WTC11 (cell line): ENCODE results near the gene TRAPPC8. TPM values are rescaled to one million over a fixed set of nuclear protein-coding genes. Genes with fewer than 3 reads are reported as not detected.

ENCODE experiments used
- ATAC-seq: fragments of 200-7000 bp; cut with Tn5 transposase; 2 replicates; pipeline ENCODE4 v1.10.0; 2021; ENCODE audit warnings: mild to moderate bottlenecking, moderate library complexity
- CTCF ChIA-PET: fragments of 300-600 bp; sonication (Branson Sonifier 250); formaldehyde crosslinking; loops from one replicate; lab custom pipeline; 2021; ENCODE audit warnings: antibody characterized with exemption; lab: Charles Lee
- POLR2A ChIA-PET: fragments of 350-600 bp; sonication (Branson Sonifier 250); formaldehyde crosslinking; loops from one replicate; lab custom pipeline; 2021; ENCODE audit warnings: antibody characterized with exemption; lab: Charles Lee
- DNase-seq: peaks from one replicate; pipeline ENCODE4 v3.0.0; 2021; ENCODE audit warnings: low spot score
- H3K27ac Mint-ChIP-seq: 2 replicates; pipeline ENCODE4 v1.8.0; 2021; ENCODE audit warnings: mixed read lengths
- H3K27me3 Mint-ChIP-seq: 2 replicates; pipeline ENCODE4 v1.8.0; 2021; ENCODE audit warnings: low read depth, mild to moderate bottlenecking, moderate library complexity, mixed read lengths
- H3K36me3 Mint-ChIP-seq: 2 replicates; pipeline ENCODE4 v1.8.0; 2021; ENCODE audit warnings: mixed read lengths
- H3K4me1 Mint-ChIP-seq: 2 replicates; pipeline ENCODE4 v1.8.0; 2022; ENCODE audit warnings: mixed read lengths
- H3K4me3 Mint-ChIP-seq: 2 replicates; pipeline ENCODE4 v1.8.0; 2021; ENCODE audit warnings: mild to moderate bottlenecking, moderate library complexity, mixed read lengths
- H3K9me3 Mint-ChIP-seq: 2 replicates; pipeline ENCODE4 v1.8.0; 2021; ENCODE audit warnings: mixed read lengths
- ATF6 ChIP-seq: sonication (generic); formaldehyde crosslinking; IDR thresholded peaks from 2 replicates; pipeline ENCODE4 v1.8.1; 2023; ENCODE audit warnings: mild to moderate bottlenecking, missing genetic modification reagents
- E2F4 ChIP-seq: sonication (generic); formaldehyde crosslinking; IDR thresholded peaks from 2 replicates; pipeline ENCODE4 v1.8.1; 2022; ENCODE audit warnings: low read depth, mild to moderate bottlenecking, moderate library complexity, missing genetic modification reagents, borderline replicate concordance
- EMX1 ChIP-seq: fragments of 250-450 bp; sonication (Bioruptor Pico); IDR thresholded peaks from 2 replicates; pipeline ENCODE4 v1.8.0; 2021; ENCODE audit warnings: mild to moderate bottlenecking
- ESRRA ChIP-seq: sonication (generic); formaldehyde crosslinking; IDR thresholded peaks from 2 replicates; pipeline ENCODE4 v1.8.1; 2022; ENCODE audit warnings: mild to moderate bottlenecking, missing genetic modification reagents, borderline replicate concordance
- GRHL2 ChIP-seq: fragments of 250-450 bp; sonication (Bioruptor Pico); IDR thresholded peaks from 2 replicates; pipeline ENCODE4 v1.8.0; 2022; ENCODE audit warnings: mild to moderate bottlenecking, moderate library complexity; ENCODE audit not compliant: insufficient replicate concordance, severe bottlenecking
- IRF2 ChIP-seq: sonication (generic); formaldehyde crosslinking; IDR thresholded peaks from 2 replicates; pipeline ENCODE4 v1.8.0; 2022; ENCODE audit warnings: low read depth, missing genetic modification reagents, borderline replicate concordance
- JUN ChIP-seq: sonication (generic); formaldehyde crosslinking; IDR thresholded peaks from 2 replicates; pipeline ENCODE4 v1.8.0; 2023; ENCODE audit warnings: mild to moderate bottlenecking, missing genetic modification reagents
- MXD4 ChIP-seq: fragments of 250-450 bp; sonication (Bioruptor Pico); IDR thresholded peaks from 2 replicates; pipeline ENCODE4 v1.8.0; 2021; ENCODE audit warnings: mild to moderate bottlenecking, moderate library complexity, borderline replicate concordance
- RORB ChIP-seq: fragments of 250-450 bp; sonication (Bioruptor Pico); IDR thresholded peaks from 2 replicates; pipeline ENCODE4 v1.9.0; 2021; ENCODE audit warnings: mild to moderate bottlenecking
- SP1 ChIP-seq: sonication (generic); formaldehyde crosslinking; conservative IDR thresholded peaks from 2 replicates; pipeline ENCODE4 v1.8.1; 2022; ENCODE audit warnings: missing genetic modification reagents
- USF1 ChIP-seq: sonication (generic); formaldehyde crosslinking; IDR thresholded peaks from 2 replicates; pipeline ENCODE4 v1.8.0; 2022; ENCODE audit warnings: mild to moderate bottlenecking, missing genetic modification reagents
- ZNF121 ChIP-seq: sonication (generic); formaldehyde crosslinking; IDR thresholded peaks from 2 replicates; pipeline ENCODE4 v1.8.0; 2023; ENCODE audit warnings: missing genetic modification reagents
- ZNF219 ChIP-seq: sonication (generic); formaldehyde crosslinking; IDR thresholded peaks from 2 replicates; pipeline ENCODE4 v1.8.0; 2023; ENCODE audit warnings: missing genetic modification reagents, mild to moderate bottlenecking, borderline replicate concordance
- ZNF396 ChIP-seq: fragments of 250-450 bp; sonication (Bioruptor Pico); IDR thresholded peaks from 2 replicates; pipeline ENCODE4 v1.8.0; 2021; ENCODE audit warnings: mild to moderate bottlenecking, moderate library complexity, borderline replicate concordance
- ZNF416 ChIP-seq: fragments of 250-450 bp; sonication (Bioruptor Pico); IDR thresholded peaks from 2 replicates; pipeline ENCODE4 v1.9.0; 2021; ENCODE audit warnings: mild to moderate bottlenecking, inconsistent platforms
- ZNF423 ChIP-seq: fragments of 250-450 bp; sonication (Bioruptor Pico); IDR thresholded peaks from 2 replicates; pipeline ENCODE4 v2.1.2; 2022; ENCODE audit warnings: mild to moderate bottlenecking, moderate library complexity
- ZNF671 ChIP-seq: fragments of 250-450 bp; sonication (Bioruptor Pico); IDR thresholded peaks from 2 replicates; pipeline ENCODE4 v1.8.0; 2021; ENCODE audit warnings: mild to moderate bottlenecking
- total RNA-seq: library from RNA; stranded (reverse); gene quantifications from 3 replicates; pipeline ENCODE4 v1.2.3, GENCODE V29; 2021
- TF ChIP-seq, protein P1 (sequence below): sonication (generic); formaldehyde crosslinking; conservative IDR thresholded peaks from 2 replicates; pipeline ENCODE4 v1.8.1; 2023; ENCODE audit warnings: mild to moderate bottlenecking, low read depth, missing genetic modification reagents, moderate library complexity
- TF ChIP-seq, protein P2 (sequence below): sonication (generic); formaldehyde crosslinking; IDR thresholded peaks from 2 replicates; pipeline ENCODE4 v1.8.0; 2023; ENCODE audit warnings: missing genetic modification reagents
- TF ChIP-seq, protein P3 (sequence below): sonication (generic); formaldehyde crosslinking; IDR thresholded peaks from 2 replicates; pipeline ENCODE4 v1.8.1; 2023; ENCODE audit warnings: mild to moderate bottlenecking, moderate library complexity, missing genetic modification reagents
- TF ChIP-seq, protein P4 (sequence below): fragments of 250-450 bp; sonication (Bioruptor Pico); IDR thresholded peaks from 2 replicates; pipeline ENCODE4 v1.9.0; 2021; ENCODE audit warnings: mild to moderate bottlenecking

The TRAPPC8 gene
- total RNA-seq, 1 experiment from 2014 or later = 56.3 TPM

DNA sequence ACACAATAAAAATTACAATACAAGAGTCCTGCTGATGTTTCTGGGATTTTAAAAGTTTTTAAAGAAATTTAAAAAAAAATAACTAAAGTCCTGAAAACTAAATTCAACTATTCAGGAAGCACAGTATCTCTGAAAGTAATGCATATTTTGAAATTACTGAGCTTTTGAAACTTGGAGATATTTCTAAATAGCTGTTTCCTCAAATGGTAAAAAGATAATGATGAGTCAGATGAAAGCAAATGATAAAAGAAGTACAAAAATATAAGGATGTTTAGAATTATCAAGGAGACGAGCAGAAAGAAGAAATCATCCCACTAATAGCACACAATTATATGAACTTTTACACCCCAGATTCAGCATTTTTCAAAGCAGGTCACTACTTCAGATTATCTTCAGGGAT lies 92.1 kb downstream of the TRAPPC8 start (continued):
- TF ChIP-seq SP1 (CRISPR knock-in tag) (no peak), ATF6 (CRISPR knock-in tag) (no peak), GRHL2 (no peak)
- TF ChIP-seq, protein P1, sequence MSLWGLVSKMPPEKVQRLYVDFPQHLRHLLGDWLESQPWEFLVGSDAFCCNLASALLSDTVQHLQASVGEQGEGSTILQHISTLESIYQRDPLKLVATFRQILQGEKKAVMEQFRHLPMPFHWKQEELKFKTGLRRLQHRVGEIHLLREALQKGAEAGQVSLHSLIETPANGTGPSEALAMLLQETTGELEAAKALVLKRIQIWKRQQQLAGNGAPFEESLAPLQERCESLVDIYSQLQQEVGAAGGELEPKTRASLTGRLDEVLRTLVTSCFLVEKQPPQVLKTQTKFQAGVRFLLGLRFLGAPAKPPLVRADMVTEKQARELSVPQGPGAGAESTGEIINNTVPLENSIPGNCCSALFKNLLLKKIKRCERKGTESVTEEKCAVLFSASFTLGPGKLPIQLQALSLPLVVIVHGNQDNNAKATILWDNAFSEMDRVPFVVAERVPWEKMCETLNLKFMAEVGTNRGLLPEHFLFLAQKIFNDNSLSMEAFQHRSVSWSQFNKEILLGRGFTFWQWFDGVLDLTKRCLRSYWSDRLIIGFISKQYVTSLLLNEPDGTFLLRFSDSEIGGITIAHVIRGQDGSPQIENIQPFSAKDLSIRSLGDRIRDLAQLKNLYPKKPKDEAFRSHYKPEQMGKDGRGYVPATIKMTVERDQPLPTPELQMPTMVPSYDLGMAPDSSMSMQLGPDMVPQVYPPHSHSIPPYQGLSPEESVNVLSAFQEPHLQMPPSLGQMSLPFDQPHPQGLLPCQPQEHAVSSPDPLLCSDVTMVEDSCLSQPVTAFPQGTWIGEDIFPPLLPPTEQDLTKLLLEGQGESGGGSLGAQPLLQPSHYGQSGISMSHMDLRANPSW (CRISPR knock-in tag) = no peak
- TF ChIP-seq, protein P2, sequence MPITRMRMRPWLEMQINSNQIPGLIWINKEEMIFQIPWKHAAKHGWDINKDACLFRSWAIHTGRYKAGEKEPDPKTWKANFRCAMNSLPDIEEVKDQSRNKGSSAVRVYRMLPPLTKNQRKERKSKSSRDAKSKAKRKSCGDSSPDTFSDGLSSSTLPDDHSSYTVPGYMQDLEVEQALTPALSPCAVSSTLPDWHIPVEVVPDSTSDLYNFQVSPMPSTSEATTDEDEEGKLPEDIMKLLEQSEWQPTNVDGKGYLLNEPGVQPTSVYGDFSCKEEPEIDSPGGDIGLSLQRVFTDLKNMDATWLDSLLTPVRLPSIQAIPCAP (CRISPR knock-in tag) = no peak

DNA sequence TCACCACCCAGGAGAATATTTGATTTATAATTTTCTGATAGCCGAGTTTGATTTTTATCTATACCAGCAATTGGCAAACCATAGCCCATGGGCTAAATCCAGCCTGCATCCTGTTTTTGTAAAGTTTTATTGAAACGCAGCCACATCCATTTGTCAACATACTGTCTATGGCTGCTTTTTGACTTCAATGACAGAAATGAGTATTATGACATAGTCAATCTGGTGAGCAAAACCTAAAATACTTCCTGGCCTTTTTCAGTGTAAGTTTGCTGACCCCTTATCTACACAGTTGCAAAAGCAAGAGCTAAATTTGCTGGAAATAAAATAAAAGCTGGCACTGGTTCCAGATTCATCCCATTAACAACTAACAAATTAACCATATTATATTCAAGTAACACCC lies 102.4 kb downstream of the TRAPPC8 start:
- Mint-ChIP-seq H3K36me3 (peaks cover 49% of the 10 kb centered on the region), H3K4me1 (no peaks in the 10 kb centered on the region), H3K27ac (no peak overlapping the region), H3K9me3 (peaks cover 5% of the 10 kb centered on the region; the same call in 1 of the 2 replicates), H3K4me3 (no peak overlapping the region), H3K27me3 (no peaks in the 10 kb centered on the region)
- ChIA-PET CTCF (no interaction called here), POLR2A (no interaction called here)
- TF ChIP-seq, protein P3, sequence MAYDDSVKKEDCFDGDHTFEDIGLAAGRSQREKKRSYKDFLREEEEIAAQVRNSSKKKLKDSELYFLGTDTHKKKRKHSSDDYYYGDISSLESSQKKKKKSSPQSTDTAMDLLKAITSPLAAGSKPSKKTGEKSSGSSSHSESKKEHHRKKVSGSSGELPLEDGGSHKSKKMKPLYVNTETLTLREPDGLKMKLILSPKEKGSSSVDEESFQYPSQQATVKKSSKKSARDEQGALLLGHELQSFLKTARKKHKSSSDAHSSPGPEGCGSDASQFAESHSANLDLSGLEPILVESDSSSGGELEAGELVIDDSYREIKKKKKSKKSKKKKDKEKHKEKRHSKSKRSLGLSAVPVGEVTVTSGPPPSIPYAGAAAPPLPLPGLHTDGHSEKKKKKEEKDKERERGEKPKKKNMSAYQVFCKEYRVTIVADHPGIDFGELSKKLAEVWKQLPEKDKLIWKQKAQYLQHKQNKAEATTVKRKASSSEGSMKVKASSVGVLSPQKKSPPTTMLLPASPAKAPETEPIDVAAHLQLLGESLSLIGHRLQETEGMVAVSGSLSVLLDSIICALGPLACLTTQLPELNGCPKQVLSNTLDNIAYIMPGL (CRISPR knock-in tag) = no peak
- TF ChIP-seq USF1 (CRISPR knock-in tag) (no peak), MXD4 (CRISPR knock-in tag) (no peak), ZNF416 (CRISPR knock-in tag) (no peak), EMX1 (no peak), RORB (CRISPR knock-in tag) (no peak), ZNF219 (CRISPR knock-in tag) (no peak), ZNF121 (CRISPR knock-in tag) (no peak), ZNF671 (CRISPR knock-in tag) (no peak), JUN (CRISPR knock-in tag) (no peak), IRF2 (CRISPR knock-in tag) (no peak), ZNF396 (CRISPR knock-in tag) (no peak), ZNF423 (no peak), ESRRA (CRISPR knock-in tag) (no peak), SP1 (CRISPR knock-in tag) (no peak), E2F4 (CRISPR knock-in tag) (no peak)
- TF ChIP-seq, protein P4, sequence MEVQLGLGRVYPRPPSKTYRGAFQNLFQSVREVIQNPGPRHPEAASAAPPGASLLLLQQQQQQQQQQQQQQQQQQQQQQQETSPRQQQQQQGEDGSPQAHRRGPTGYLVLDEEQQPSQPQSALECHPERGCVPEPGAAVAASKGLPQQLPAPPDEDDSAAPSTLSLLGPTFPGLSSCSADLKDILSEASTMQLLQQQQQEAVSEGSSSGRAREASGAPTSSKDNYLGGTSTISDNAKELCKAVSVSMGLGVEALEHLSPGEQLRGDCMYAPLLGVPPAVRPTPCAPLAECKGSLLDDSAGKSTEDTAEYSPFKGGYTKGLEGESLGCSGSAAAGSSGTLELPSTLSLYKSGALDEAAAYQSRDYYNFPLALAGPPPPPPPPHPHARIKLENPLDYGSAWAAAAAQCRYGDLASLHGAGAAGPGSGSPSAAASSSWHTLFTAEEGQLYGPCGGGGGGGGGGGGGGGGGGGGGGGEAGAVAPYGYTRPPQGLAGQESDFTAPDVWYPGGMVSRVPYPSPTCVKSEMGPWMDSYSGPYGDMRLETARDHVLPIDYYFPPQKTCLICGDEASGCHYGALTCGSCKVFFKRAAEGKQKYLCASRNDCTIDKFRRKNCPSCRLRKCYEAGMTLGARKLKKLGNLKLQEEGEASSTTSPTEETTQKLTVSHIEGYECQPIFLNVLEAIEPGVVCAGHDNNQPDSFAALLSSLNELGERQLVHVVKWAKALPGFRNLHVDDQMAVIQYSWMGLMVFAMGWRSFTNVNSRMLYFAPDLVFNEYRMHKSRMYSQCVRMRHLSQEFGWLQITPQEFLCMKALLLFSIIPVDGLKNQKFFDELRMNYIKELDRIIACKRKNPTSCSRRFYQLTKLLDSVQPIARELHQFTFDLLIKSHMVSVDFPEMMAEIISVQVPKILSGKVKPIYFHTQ (CRISPR knock-in tag) = no peak
- DNase-seq (no peak), ATAC-seq (no peak)
